Lung (tissue), 12 donors: ENCODE data around the gene TM7SF2. TPM values are rescaled to one million over a fixed set of nuclear protein-coding genes. Genes with fewer than 3 reads are reported as not detected.

Experiments
- ATAC-seq: fragments of 200-7000 bp; cut with Tn5 transposase; one replicate; pipeline ENCODE4 v1.9.1; 2020; ENCODE audit warnings: moderate number of reproducible peaks; ENCODE audit not compliant: insufficient read depth, low FRiP score
- DNase-seq, 3 donors: peaks; one replicate each; pipeline ENCODE4 v3.0.0-alpha.2; 2013 to 2017
- H3K27ac ChIP-seq, 2 donors: one replicate each; pipeline ENCODE4 v1.5.1; 2013; ENCODE audit warnings: mild to moderate bottlenecking in 2 of 2, moderate library complexity in 2 of 2, control low read depth in 1 of 2, inconsistent platforms in 1 of 2, low read depth in 1 of 2, low read length in 1 of 2
- H3K27me3 ChIP-seq, 3 donors: one replicate each; pipeline ENCODE4 v1.5.1; 2013; ENCODE audit warnings: low read length in 2 of 3; ENCODE audit not compliant: control insufficient read depth in 3 of 3, insufficient read depth in 3 of 3
- H3K36me3 ChIP-seq, 4 donors: one replicate each; pipeline ENCODE4 v1.5.1; 2013; ENCODE audit warnings: low read length in 4 of 4, mild to moderate bottlenecking in 1 of 4, moderate library complexity in 1 of 4; ENCODE audit not compliant: control insufficient read depth in 4 of 4, insufficient read depth in 4 of 4
- H3K4me1 ChIP-seq, 5 donors: one replicate each; pipeline ENCODE4 v1.5.1; 2013; ENCODE audit warnings: low read length in 5 of 5, mild to moderate bottlenecking in 2 of 5, moderate library complexity in 1 of 5; ENCODE audit not compliant: control insufficient read depth in 5 of 5, insufficient read depth in 5 of 5
- H3K4me3 ChIP-seq: one replicate; pipeline ENCODE4 v1.5.1; 2013; ENCODE audit warnings: mild to moderate bottlenecking, control low read depth, moderate library complexity
- H3K9ac ChIP-seq, 2 donors: one replicate each; pipeline ENCODE4 v1.5.1; 2013; ENCODE audit warnings: low read length in 2 of 2, control low read depth in 1 of 2; ENCODE audit not compliant: insufficient read depth in 1 of 2
- H3K9me3 ChIP-seq, 4 donors: one replicate each; pipeline ENCODE4 v1.5.1; 2013; ENCODE audit warnings: low read length in 3 of 4, mild to moderate bottlenecking in 1 of 4, moderate library complexity in 1 of 4; ENCODE audit not compliant: control insufficient read depth in 4 of 4, insufficient read depth in 3 of 4
- WGBS, 2 donors: extraction: QIAGEN DNeasy Blood & Tissue Kit; methylation state at CpG; one replicate each; pipeline ENCODE4 v1.1.7; 2013; 5-methylcytosine and 5-hydroxymethylcytosine counted together
- polyA plus RNA-seq, 2 donors: library from polyadenylated mRNA; stranded (reverse); fragments of 200-250 nt; gene quantifications; one replicate each; pipeline ENCODE4 v1.2.1, GENCODE V29; 2013
- total RNA-seq, 2 donors: library from RNA; depleted of rRNA in 1 of 2; stranded (reverse); fragments of >200 nt in 1 of 2; gene quantifications; one replicate each; pipeline ENCODE4 v1.2.1, GENCODE V29; 2014 to 2021
- TF ChIP-seq, protein P1 (sequence below): IDR thresholded peaks from 2 replicates; pipeline ENCODE4 v1.5.1; 2012; ENCODE audit warnings: mild to moderate bottlenecking; ENCODE audit errors: control extremely low read depth, extremely low read depth
- donor health status: control.
- donor health status: control.
- donor health status: Bipolar disorder and iron deficiency.
- donor health status: healthy.
- donor health status: DM: yes; HTN: yes; CAD: no.

Gene TM7SF2
- total and polyA plus RNA-seq, 4 donors = 30.3 to 82.7 (median 54.7) TPM

DNA sequence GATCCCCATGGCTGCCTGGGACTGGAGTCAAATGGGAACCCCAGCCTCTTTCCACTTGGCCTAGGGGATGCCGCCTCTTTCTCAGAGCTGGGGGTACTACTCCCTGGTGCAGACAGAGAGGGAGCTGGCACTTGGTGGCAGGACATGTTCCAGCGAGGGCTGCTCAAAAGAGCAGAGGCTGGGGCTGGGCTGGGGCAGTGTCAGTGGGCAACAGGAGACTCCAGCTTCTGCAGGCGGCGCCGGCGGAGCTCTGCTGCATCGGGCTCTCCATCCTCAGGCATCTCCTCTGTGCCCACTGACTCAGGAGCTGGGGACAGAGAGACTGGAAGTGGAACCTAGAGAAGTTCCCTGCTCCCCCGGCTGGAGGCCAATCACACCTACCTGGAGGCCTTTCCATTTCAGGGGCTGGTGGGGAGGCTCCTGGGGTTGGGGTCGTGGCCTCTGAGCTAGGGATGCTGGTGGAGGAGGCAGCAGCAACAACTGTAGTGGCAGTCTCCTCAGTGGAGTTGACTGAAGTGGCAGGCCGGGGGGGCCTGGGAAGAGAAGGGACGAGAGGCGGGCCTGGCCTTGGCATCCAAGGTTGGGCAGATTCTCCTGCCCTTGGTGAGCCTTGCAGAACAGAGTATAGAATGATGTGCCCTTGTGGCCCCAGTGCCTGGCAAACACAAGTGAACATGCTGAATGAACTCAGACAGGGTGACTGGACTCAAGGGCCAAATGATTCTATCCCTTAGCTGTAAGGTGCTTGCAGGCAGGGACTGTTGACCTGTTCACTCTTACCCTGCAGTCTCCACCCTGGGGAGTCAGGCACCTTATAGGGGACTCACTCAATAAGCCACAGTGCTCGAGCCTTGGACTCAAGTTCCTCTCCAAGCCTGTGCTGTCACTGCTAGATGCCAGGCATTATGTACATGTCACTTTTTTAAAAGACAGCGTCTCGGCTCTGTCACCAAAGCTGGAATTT, 16.8 kb downstream of the TM7SF2 start:
- Histone ChIP-seq H3K9me3 (no peaks in the 10 kb centered on the region), H3K27ac (no peak overlapping the region), H3K4me3 (no peak overlapping the region), H3K36me3 (peaks cover 24 to 76% (median 50%) of the 10 kb centered on the region in 4 donors), H3K27me3 (no peaks in the 10 kb centered on the region), H3K4me1 (peaks cover 0 to 11% (median 9%) of the 10 kb centered on the region in 5 donors), H3K9ac (no peak overlapping the region)
- TF ChIP-seq, protein P1, sequence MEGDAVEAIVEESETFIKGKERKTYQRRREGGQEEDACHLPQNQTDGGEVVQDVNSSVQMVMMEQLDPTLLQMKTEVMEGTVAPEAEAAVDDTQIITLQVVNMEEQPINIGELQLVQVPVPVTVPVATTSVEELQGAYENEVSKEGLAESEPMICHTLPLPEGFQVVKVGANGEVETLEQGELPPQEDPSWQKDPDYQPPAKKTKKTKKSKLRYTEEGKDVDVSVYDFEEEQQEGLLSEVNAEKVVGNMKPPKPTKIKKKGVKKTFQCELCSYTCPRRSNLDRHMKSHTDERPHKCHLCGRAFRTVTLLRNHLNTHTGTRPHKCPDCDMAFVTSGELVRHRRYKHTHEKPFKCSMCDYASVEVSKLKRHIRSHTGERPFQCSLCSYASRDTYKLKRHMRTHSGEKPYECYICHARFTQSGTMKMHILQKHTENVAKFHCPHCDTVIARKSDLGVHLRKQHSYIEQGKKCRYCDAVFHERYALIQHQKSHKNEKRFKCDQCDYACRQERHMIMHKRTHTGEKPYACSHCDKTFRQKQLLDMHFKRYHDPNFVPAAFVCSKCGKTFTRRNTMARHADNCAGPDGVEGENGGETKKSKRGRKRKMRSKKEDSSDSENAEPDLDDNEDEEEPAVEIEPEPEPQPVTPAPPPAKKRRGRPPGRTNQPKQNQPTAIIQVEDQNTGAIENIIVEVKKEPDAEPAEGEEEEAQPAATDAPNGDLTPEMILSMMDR = no peak
- no peak for DNase-seq
- no peak for ATAC-seq
- WGBS, 2 donors = 91 to 94% methylated on average over 15 of the region's 15 CpGs

DNA sequence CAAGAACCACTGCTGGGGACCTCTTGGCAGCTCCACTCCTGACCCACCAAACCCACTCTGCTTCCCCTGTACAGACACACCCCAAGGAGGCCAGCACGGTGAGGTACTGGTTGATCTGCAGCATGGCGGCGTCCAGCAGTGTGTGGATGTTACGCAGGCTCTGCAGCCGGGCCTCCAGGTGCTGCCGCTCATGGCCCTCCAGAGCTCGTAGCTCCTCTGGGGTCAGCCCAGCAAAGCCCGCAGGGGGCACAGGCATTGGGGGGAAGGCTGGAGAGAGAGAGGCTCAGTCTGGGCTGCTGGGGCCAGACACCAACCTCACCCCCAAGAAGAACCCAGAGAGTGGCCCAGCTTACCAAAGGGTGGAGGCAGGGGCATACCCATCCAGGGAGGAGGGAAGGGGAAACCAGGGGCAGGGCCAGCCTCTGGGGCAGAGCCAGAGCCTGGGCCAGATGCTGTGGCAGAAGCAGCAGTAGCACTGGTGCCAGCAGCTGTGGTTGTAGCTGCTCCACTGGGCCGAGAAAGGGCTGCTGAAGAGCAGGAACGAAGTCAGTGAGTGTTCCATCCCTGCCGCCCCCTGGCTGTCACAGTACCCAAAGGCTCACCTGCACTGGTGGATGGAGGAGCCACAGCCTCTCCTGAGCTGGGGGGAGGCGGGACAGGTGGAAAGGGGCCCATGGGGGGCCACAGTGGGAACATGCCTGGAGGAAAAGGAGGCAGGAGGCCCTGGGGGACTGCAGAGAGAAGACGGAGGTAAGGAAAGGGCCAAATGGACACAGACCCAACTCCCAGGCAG, 18.2 kb downstream of the TM7SF2 start:
- H3K9ac ChIP-seq = no peak overlapping the region
- ATAC-seq (no peak), DNase-seq (no peak)
- H3K27ac ChIP-seq = no peak overlapping the region
- no peaks in the 10 kb centered on the region for H3K27me3 ChIP-seq
- H3K4me1 ChIP-seq = peaks cover 0 to 13% (median 9%) of the 10 kb centered on the region in 5 donors
- H3K4me3 ChIP-seq = no peak overlapping the region
- H3K36me3 ChIP-seq = peaks cover 24 to 74% (median 48%) of the 10 kb centered on the region in 4 donors
- WGBS, 2 donors = 92 to 93% methylated on average over 13 of the region's 13 CpGs
- TF ChIP-seq, protein P1 = no peak
- no peaks in the 10 kb centered on the region for H3K9me3 ChIP-seq

DNA sequence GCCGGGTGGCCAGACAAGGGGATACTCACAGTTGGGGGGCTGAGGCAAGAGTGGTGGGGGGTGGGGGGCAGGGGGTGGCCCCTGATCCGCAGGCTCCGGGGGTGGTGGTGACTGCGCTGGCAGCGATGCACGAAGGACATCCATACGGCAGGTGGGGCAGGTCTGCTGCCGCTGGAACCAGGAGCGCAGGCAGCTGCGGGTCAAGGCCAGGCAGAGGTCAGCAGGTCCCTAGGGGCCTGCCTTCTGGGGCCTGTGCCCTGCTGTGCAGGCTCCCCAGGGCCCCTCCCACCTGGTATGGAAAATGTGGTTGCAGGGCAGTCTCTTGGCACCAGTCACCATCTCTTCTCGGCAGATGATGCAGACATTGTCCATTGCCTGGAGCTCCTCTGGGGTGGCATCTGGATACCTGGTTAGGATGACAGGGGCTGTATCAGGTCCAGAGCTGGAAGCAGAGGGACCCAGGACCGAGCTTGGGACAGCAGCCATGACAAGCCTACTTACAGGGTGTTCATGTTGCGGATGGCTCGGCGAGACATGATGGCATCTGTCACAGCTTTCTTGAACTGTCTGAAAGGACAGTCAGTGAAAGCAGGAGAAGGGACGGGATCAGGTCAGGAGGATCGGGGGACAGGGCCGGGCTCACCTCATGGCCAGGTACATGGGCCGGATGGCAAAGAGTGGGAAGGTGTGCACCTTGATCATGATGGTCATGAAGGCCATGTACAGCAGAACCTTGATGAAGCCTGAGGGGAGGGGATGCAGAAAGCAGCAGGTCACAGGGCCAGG, 19.2 kb downstream of the TM7SF2 start:
- TF ChIP-seq, protein P1 = no peak
- 90 to 92% methylated on average over 19 of the region's 19 CpGs for WGBS, 2 donors
- no peak overlapping the region for H3K4me3 ChIP-seq
- H3K4me1 ChIP-seq = peaks cover 0 to 19% (median 12%) of the 10 kb centered on the region in 5 donors
- ATAC-seq (no peak), DNase-seq (no peak)
- H3K27ac ChIP-seq = no peak overlapping the region
- H3K9me3 ChIP-seq = no peaks in the 10 kb centered on the region
- H3K36me3 ChIP-seq = peaks cover 24 to 66% (median 41%) of the 10 kb centered on the region in 4 donors
- no peaks in the 10 kb centered on the region for H3K27me3 ChIP-seq
- no peak overlapping the region for H3K9ac ChIP-seq
